Smooth muscle cell (in vitro differentiated cells): ENCODE data around the gene NPRL2. TPM values are rescaled to one million over a fixed set of nuclear protein-coding genes. Genes with fewer than 3 reads are reported as not detected.

Experiments
- DNase-seq: peaks from one replicate; lab custom pipeline; 2025; ENCODE audit not compliant: unreplicated experiment; lab: John Stamatoyannopoulos, UW
- H2AFZ ChIP-seq: fragments of 200-600 bp; sonication (generic); 2 replicates; pipeline ENCODE4 v1.6.0; 2016; ENCODE audit warnings: antibody characterized with exemption, low read depth, mild to moderate bottlenecking
- H3F3A ChIP-seq: fragments of 200-600 bp; sonication (generic); 2 replicates; pipeline ENCODE4 v1.6.0; 2017; ENCODE audit warnings: antibody characterized with exemption, low read depth
- H3K27ac ChIP-seq: fragments of 200-600 bp; sonication (generic); 2 replicates; pipeline ENCODE4 v1.5.1; 2016; ENCODE audit warnings: low read depth, mild to moderate bottlenecking
- H3K27me3 ChIP-seq: fragments of 200-600 bp; sonication (generic); 2 replicates; pipeline ENCODE4 v1.6.1; 2016; ENCODE audit warnings: low read depth, mild to moderate bottlenecking
- H3K36me3 ChIP-seq: fragments of 200-600 bp; sonication (generic); 2 replicates; pipeline ENCODE4 v1.5.1; 2016; ENCODE audit warnings: low read depth
- H3K4me1 ChIP-seq: fragments of 200-600 bp; sonication (generic); 2 replicates; pipeline ENCODE4 v1.5.1; 2016; ENCODE audit warnings: low read depth
- H3K4me2 ChIP-seq: fragments of 200-600 bp; sonication (generic); 2 replicates; pipeline ENCODE4 v1.6.0; 2016; ENCODE audit warnings: mild to moderate bottlenecking
- H3K4me3 ChIP-seq: fragments of 200-600 bp; sonication (generic); 2 replicates; pipeline ENCODE4 v1.5.1; 2016; ENCODE audit warnings: mild to moderate bottlenecking
- H3K79me2 ChIP-seq: fragments of 200-600 bp; sonication (generic); 2 replicates; pipeline ENCODE4 v1.6.0; 2016; ENCODE audit warnings: low read depth, mild to moderate bottlenecking
- H3K9ac ChIP-seq: fragments of 200-600 bp; sonication (generic); 2 replicates; pipeline ENCODE4 v1.6.0; 2016; ENCODE audit warnings: low read depth
- H3K9me3 ChIP-seq: fragments of 200-600 bp; sonication (generic); replicated peaks from 2 replicates; pipeline ENCODE4 v1.5.1; 2016; ENCODE audit warnings: low read depth
- H4K20me1 ChIP-seq: fragments of 200-600 bp; sonication (generic); 2 replicates; pipeline ENCODE4 v1.6.0; 2016; ENCODE audit warnings: low read depth
- WGBS: methylation state at CpG from one replicate; pipeline ENCODE4 v1.1.7; 2016; ENCODE audit warnings: low lambda C conversion rate; 5-methylcytosine and 5-hydroxymethylcytosine counted together
- polyA plus RNA-seq: library from polyadenylated mRNA; unstranded; fragments of >200 nt; fragmentation: Nextera tagmentation; extraction: Ambion mirVana; gene quantifications from 2 replicates; pipeline ENCODE4 v1.2.1, GENCODE V29; 2016
- total RNA-seq: library from RNA; depleted of rRNA; stranded (reverse); fragments of >200 nt; gene quantifications from 2 replicates; pipeline ENCODE4 v1.2.3, GENCODE V29; 2014
- TF ChIP-seq, protein P1 (sequence below): fragments of 200-600 bp; sonication (generic); IDR thresholded peaks from 2 replicates; pipeline ENCODE4 v1.5.1; 2017; ENCODE audit warnings: borderline replicate concordance, mild to moderate bottlenecking, antibody characterized with exemption; ENCODE audit not compliant: insufficient read depth, poor library complexity, severe bottlenecking

Gene NPRL2
- total and polyA plus RNA-seq, 2 experiments from 2014 or later = 25.1 to 29.3 TPM

DNA sequence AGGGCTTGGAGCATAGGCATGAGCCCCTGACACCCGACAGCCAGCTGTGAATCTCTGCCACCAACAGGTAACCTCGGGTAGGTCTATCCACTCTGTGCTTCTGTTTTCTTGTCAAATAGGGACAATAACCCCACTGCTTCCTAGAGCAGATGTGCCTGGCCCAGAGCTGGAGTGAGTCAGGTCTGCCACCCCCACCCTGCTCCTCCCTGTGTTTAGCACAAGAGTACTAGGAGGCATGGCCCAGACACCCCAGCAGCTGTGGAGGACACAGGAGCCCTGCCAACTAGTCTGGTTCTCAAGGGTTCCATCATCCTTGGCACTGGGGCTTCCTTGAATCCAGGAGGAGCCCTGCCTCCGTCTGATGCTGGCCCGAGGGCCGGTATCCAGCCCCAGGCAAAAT, 42.5 kb upstream of the NPRL2 start:
- Histone ChIP-seq H3K27me3 (no peaks in the 10 kb centered on the region), H3K36me3 (no peaks in the 10 kb centered on the region), H3K4me3 (no peak overlapping the region), H3K4me2 (no peak overlapping the region), H3K9ac (no peak overlapping the region), H3F3A (no peaks in the 10 kb centered on the region), H4K20me1 (no peaks in the 10 kb centered on the region), H3K9me3 (no peaks in the 10 kb centered on the region), H3K79me2 (no peaks in the 10 kb centered on the region), H3K27ac (no peak overlapping the region), H2AFZ (no peak overlapping the region), H3K4me1 (no peaks in the 10 kb centered on the region)
- TF ChIP-seq, protein P1, sequence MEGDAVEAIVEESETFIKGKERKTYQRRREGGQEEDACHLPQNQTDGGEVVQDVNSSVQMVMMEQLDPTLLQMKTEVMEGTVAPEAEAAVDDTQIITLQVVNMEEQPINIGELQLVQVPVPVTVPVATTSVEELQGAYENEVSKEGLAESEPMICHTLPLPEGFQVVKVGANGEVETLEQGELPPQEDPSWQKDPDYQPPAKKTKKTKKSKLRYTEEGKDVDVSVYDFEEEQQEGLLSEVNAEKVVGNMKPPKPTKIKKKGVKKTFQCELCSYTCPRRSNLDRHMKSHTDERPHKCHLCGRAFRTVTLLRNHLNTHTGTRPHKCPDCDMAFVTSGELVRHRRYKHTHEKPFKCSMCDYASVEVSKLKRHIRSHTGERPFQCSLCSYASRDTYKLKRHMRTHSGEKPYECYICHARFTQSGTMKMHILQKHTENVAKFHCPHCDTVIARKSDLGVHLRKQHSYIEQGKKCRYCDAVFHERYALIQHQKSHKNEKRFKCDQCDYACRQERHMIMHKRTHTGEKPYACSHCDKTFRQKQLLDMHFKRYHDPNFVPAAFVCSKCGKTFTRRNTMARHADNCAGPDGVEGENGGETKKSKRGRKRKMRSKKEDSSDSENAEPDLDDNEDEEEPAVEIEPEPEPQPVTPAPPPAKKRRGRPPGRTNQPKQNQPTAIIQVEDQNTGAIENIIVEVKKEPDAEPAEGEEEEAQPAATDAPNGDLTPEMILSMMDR = no peak
- DNase-seq = no peak
- whole genome bisulfite sequencing = 91% methylated on average over 4 of the region's 5 CpGs

DNA sequence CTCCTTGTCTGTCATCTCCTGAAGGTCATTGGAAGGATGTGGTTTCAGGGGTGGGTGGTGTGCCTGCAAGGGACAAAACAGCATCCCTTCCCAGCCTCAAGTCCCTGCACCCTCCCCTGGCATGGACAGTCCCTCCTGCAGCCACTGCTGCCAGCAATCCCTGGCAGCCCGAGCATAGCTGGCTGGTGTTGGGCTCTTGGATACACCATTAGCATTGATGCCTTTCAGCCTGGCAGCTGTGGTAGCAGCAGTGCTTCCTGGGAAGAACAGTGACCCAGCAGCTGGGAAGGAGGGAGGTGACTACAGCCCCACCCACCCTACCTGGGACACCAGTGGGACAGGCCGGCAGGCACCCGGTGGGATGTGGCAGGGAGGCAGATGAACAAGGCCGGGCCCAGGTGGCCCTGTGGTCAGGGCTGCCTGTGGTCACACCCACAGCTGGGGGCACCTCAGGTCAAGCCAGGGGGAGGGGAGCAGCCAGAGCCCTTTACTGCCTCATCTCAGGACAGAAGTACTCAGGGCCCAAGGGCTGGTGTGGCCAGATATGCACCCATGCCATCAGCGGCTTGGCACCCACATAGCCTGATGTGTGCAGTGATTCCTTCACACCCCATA, 41.6 kb upstream of the NPRL2 start:
- TF ChIP-seq, protein P1 = no peak
- no peak for DNase-seq
- Histone ChIP-seq H4K20me1 (no peaks in the 10 kb centered on the region), H3K9me3 (no peaks in the 10 kb centered on the region), H2AFZ (no peak overlapping the region), H3K27ac (no peak overlapping the region), H3K36me3 (no peaks in the 10 kb centered on the region), H3K4me2 (no peak overlapping the region), H3K79me2 (no peaks in the 10 kb centered on the region), H3K27me3 (no peaks in the 10 kb centered on the region), H3K9ac (no peak overlapping the region), H3K4me3 (no peak overlapping the region), H3K4me1 (no peaks in the 10 kb centered on the region), H3F3A (no peaks in the 10 kb centered on the region)
- WGBS = 62% methylated on average over 5 of the region's 5 CpGs

DNA sequence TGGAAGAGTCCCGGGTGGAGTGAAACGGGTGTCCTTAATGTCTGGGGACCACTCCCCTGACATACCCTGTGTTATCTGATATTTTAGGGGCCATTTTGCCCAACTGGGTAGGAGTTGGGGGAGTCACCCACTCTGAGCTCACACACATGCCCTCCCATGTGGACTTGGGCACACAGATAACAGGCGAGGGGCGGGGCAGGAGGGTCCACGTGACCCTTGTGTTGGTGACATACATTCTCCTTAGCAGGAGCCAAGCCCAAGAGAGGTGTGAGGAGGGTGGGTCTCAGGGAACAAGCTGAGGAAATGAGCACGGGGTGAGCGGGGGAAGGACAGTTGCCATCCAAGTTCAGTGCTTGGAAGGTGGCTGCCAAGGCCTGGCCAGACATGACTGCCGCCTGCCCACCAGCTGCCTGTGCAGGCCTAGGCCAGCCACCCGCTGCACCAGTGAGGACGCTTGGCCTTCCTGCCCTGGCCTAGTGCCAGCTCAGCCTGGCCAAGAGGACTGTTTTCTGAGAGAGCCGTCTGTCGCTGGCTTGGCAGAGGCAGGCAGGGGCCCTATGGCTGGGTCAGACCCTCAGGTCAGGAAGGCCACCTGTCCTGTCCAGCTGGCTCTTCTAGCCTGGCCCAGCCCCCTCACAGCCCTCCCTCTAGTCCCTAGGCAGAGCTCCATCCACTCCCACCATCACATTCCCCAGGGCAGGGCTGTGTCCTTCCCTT, 40.1 kb upstream of the NPRL2 start:
- Histone ChIP-seq H3K79me2 (no peaks in the 10 kb centered on the region), H3K4me1 (no peaks in the 10 kb centered on the region), H4K20me1 (no peaks in the 10 kb centered on the region), H3K27me3 (no peaks in the 10 kb centered on the region), H3F3A (no peaks in the 10 kb centered on the region), H3K4me3 (no peak overlapping the region), H2AFZ (no peak overlapping the region), H3K36me3 (no peaks in the 10 kb centered on the region), H3K9ac (no peak overlapping the region), H3K9me3 (no peaks in the 10 kb centered on the region), H3K27ac (no peak overlapping the region), H3K4me2 (no peak overlapping the region)
- WGBS = 86% methylated on average over 12 of the region's 12 CpGs
- DNase-seq = no peak
- TF ChIP-seq, protein P1 = no peak

DNA sequence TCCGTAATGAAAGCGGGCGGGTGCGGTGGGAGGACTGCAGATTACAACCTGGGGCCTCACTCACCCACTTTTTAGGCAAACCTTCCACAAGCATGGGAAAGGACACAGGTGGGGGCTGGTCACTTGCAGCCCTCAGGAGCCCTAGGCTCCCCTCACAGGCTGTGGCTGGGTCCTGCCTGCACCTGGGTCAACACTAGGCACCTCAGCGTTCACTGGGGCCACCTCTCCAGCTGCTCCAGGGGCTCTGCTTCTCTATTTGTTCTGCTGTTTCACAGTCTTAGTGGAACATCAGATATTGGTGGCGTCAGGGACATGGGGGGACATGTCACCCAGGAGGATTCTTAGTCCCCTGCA, 38.8 kb upstream of the NPRL2 start:
- no peak overlapping the region for H3K4me3 ChIP-seq
- no peak for DNase-seq
- TF ChIP-seq, protein P1 = no peak
- no peaks in the 10 kb centered on the region for H3K9me3 ChIP-seq
- H4K20me1 ChIP-seq = no peaks in the 10 kb centered on the region
- 94% methylated on average over 6 of the region's 6 CpGs for WGBS
- H3K27me3 ChIP-seq = no peaks in the 10 kb centered on the region
- no peaks in the 10 kb centered on the region for H3F3A ChIP-seq
- H3K4me1 ChIP-seq = no peaks in the 10 kb centered on the region
- H3K9ac ChIP-seq = no peak overlapping the region
- no peak overlapping the region for H3K4me2 ChIP-seq
- no peaks in the 10 kb centered on the region for H3K79me2 ChIP-seq
- no peaks in the 10 kb centered on the region for H3K36me3 ChIP-seq
- H2AFZ ChIP-seq = no peak overlapping the region
- no peak overlapping the region for H3K27ac ChIP-seq
